Measurements from ENCODE around the gene PRPF38B. TPM values are rescaled to one million over a fixed set of nuclear protein-coding genes. Genes with fewer than 3 reads are reported as not detected.
A peak's percentile ranks its signal among the peaks of the same experiment; 100 is the strongest.

Gene PRPF38B
- total and polyA plus RNA-seq, 9 of the 15 experiments (the other 6 are each of a cell fraction or from before 2014, with no cell fraction given): 25.3 to 85.5 (median 66.4) TPM

- TF ChIP-seq ESRRA (IDR thresholded peaks at IDR 0.05; ENCODE audit: borderline replicate concordance, low read depth): no peak; the same call in 1 of the 2 replicates
- no peak for TF ChIP-seq ZNF24 (IDR thresholded peaks at IDR 0.05)
- TF ChIP-seq TRIM24 (IDR thresholded peaks at IDR 0.05): no peak
- peak; percentile 87 for TF ChIP-seq C11orf30 (IDR thresholded peaks at IDR 0.05; ENCODE audit: low read depth)
- TF ChIP-seq CCNT2 (IDR thresholded peaks at IDR 0.05; ENCODE audit: borderline replicate concordance, extremely low read depth, insufficient read length, low read depth, low read length): no peak
- TF ChIP-seq DIDO1 (tag; IDR thresholded peaks at IDR 0.05; ENCODE audit: low read depth): no peak
- TF ChIP-seq ZNF280B (CRISPR knock-in tag; IDR thresholded peaks at IDR 0.05): no peak
- no peak for TF ChIP-seq HSF4 (CRISPR knock-in tag; IDR thresholded peaks at IDR 0.05; ENCODE audit: borderline replicate concordance)
- no peak for TF ChIP-seq ZFP36 (IDR thresholded peaks at IDR 0.05; ENCODE audit: low read depth, low read length, partially characterized antibody)
- TF ChIP-seq TAL1 (IDR thresholded peaks at IDR 0.05): no peak
- peak; percentile 26; the same call in 1 of the 2 replicates for TF ChIP-seq THAP12 (CRISPR knock-in tag; IDR thresholded peaks at IDR 0.05)
- no peak for TF ChIP-seq ZBTB43 (CRISPR knock-in tag; IDR thresholded peaks at IDR 0.05)
- TF ChIP-seq SRSF1 (IDR thresholded peaks at IDR 0.05; ENCODE audit: low read depth, low read length): no peak
- no peak for TF ChIP-seq TCF3 (CRISPR knock-in tag; IDR thresholded peaks at IDR 0.05)
- no peak for TF ChIP-seq TFE3 (CRISPR knock-in tag; IDR thresholded peaks at IDR 0.05)
- no peak for TF ChIP-seq RAD21 (CRISPR knock-in tag; conservative IDR thresholded peaks at IDR 0.05 in 1 of 2, IDR thresholded peaks at IDR 0.05 in 1 of 2)
- TF ChIP-seq PHB2 (IDR thresholded peaks at IDR 0.05; ENCODE audit: low read depth): no peak
- TF ChIP-seq CREB1 (IDR thresholded peaks at IDR 0.05): no peak
- peak; percentile 7; the same call in 1 of the 2 replicates for TF ChIP-seq CREB1 (CRISPR knock-in tag; IDR thresholded peaks at IDR 0.05)
- TF ChIP-seq ZNF766 (CRISPR knock-in tag; conservative IDR thresholded peaks at IDR 0.05): 0 out of 2 replicates have a peak, but pooled peaks have one; percentile 9
- TF ChIP-seq BRF1 (IDR thresholded peaks at IDR 0.05; ENCODE audit: borderline replicate concordance, extremely low read depth, insufficient read length): no peak
These were observed 55.2 kb downstream of the PRPF38B start (continued) for GRCh38 chr1:108747171-108747850.

Measured in K562 (cell line).